GM10847 (cell line): ENCODE measurements around the gene TMPO.

Experiments used
- POLR2A ChIP-seq: IDR thresholded peaks from 2 replicates; pipeline ENCODE4 v1.6.1; 2011; ENCODE audit not compliant: insufficient read length; ENCODE audit errors: extremely low read depth

Gene TMPO

DNA sequence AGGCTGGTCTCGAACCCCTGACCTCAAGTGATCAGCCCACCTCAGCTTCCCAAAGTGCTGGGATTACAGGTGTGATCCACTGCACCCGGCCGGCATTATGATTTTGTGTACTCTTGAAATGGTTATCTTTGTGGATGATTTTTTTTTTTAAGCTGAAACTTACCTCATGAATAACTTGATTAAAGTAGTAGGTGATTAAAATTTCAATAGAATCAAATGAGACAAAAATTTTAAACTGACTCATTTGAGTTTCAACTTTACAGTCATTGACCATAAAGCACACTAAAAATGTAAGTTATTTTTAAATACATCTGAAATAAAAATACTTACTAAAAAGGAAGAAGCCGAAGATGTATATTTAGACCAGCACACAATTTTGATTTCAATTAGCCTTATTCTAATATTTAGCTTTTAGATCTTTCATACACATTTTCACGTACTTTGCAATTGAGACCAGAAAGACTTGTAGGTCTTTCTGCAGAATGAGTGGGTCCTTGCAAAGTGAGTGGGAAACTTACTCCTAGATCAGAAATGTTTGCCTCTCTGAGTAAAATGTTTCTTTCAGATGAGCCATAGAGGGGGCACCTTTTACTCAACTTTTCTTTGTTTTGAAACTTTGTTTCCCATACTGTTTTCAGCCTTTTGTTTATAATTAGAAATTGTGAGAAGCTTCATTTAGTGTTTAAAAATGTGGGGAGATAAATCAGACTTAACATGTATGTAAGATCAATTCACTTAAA, 34.2 kb downstream of the TMPO start:
- no peak for TF ChIP-seq POLR2A

DNA sequence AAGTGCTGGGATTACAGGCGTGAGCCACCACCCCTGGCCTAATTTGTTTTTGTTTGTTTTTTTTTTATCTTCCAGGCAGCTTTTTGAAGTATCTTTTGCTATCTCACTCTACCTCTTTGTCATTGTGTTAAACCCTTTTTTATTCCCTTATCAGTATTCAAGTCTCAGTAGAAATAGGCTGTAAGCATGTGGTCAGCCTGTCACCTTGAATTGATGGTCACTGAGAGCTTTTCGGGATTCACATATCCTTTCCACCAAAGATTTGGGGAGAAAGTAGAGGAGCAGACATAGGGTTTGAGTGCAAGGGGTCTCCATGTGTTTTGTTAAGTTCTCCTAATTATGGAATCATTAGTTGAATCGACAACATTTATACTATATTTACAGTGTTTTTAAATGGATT, 36.4 kb downstream of the TMPO start:
- TF ChIP-seq POLR2A = no peak

DNA sequence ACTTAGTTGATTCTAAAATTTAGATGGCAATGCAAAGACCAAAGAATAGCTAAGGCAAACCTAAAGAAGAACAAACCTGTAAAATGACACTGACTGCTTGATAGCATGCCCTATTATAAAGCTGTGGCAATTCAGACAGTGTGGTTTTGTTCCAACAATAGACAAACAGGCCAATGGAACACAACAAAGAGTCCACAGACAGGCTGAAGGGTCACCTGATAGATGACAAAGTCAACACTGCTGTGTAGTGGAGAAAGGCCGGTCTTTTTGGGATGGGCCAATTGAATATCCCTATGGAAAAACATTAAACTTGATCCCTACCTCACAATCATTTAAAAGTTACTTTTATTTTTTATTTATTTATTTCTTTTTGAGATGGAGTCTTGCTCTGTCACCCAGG, 44.3 kb downstream of the TMPO start:
- no peak for TF ChIP-seq POLR2A

DNA sequence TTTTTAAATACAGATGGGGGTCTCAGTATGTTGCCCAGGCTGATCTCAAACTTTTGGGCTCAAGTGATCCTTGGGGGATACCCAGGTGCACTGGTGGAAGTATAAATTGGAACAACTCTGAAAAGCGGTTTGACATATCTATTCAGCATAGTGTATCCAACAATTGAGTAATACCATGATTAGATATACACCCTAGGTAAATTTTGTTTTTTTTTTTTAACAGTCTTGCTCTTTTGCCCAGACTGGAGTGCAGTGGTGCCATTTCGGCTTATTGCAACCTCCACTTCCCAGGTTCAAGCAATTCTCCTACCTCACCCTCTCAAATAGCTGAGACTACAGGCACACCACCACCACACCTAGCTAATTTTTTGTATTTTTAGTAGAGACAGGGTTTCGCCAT, 46.5 kb downstream of the TMPO start:
- no peak for TF ChIP-seq POLR2A

DNA sequence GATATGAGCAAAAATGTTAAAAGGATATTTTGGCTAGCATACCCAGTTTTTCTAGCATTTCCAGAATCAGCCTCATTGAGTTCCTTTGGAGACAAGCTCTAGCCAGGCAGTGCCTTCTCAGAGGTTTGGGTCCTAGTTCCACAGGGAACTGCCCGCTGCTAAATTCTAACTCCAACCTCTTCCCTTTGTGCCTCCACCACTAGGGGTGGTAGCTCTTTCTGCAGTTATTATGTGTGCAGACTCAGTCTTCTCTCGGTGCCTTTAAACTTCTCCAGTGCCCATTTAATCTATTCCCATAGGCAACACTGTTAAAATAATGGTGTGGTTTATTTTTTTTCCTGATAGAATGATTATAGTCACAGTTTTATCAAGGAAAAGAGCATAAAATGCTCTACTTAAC, 56.6 kb downstream of the TMPO start:
- TF ChIP-seq POLR2A = no peak

DNA sequence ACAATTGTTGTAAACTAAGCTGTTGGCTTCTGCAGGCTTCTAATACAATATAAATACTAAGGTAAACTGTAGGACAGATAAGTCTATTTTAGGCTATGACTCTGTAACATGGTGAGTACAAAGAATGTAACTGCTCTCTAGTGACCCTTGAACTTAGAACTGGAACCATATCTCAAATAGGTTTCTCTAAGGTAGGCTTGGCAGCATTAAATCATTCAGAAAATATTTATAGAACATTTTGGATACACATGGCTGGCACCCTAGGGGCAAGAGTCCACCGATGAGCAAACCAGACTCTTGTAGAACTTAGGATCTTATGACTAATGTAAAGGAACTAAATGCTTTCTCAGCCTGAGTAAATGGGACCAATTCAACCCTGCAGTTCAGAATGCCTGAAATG, 58.7 kb downstream of the TMPO start:
- no peak for TF ChIP-seq POLR2A

DNA sequence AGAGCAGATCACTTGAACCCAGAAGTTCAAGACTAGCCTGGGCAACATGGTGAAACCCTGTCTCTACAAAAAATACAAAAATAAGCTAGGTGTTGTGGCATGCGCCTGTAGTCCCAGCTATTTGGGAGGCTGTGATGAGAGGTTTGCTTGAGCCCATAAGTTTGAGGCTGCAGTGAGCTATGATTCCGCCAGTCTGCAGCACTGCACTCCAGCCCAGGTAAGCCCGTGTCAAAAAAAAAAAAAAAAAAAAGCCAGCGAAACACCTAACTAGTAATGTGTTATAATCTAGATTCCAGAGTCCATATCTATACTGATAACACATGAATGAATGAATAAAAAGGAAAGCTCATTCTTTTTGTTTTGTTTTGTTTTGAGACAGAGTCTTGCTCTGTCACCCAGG, 59.6 kb downstream of the TMPO start:
- no peak for TF ChIP-seq POLR2A

DNA sequence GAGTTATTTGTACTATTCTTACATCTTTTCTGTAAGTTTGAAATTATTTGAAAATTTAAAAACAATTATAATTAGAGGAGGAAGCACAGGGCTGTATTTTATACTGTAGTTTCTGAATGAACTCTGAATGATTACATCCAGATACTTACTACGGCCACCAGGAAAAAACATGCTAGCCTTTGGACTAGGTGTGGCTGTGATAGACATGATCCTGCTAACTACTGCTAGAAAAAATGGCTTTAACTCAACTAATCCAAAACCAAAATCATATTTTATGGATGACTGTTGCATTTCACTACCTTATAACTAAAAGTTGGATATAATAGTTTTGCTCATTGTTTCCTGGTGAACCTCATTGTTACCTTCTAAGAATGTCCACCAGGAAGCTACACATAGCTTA, 63.0 kb downstream of the TMPO start:
- no peak for TF ChIP-seq POLR2A

DNA sequence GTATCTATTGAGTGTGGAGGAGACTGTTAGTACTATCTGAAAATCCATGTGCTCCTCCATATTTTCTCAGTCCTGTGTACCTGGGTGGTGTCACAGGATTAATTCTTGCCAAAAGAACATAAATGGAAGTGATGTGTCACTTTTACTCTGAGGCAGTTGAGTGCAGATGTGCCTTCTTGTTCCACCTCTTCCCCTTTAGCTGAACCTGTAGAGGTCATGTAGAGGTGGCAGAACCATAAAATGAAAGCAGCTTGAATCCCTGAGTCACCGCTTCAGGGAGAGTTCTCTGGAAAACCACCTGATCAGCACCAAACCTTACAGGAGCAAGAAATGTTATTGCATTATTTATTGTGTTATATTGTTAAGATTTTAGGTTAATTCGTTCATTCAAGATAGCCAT, 63.4 kb downstream of the TMPO start:
- TF ChIP-seq POLR2A = no peak

DNA sequence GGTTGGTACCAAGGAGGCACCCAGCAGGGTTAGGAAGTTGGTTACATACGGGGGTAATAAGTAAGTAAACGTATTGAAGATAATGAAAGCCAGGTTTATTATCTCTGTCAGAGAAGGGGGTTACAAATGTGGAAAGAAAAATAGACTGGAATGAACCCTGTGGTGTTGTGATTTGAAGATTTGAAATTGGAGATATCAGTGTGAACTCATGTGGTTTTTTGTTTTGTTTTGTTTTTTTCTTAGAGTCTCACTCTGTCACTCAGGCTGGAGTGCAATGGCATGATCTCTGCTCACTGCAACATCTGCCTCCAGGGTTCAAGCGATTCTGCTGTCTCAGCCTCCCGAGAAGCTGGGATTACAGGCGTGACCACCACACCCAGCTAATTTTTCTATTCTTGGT, 64.0 kb downstream of the TMPO start:
- TF ChIP-seq POLR2A = no peak

DNA sequence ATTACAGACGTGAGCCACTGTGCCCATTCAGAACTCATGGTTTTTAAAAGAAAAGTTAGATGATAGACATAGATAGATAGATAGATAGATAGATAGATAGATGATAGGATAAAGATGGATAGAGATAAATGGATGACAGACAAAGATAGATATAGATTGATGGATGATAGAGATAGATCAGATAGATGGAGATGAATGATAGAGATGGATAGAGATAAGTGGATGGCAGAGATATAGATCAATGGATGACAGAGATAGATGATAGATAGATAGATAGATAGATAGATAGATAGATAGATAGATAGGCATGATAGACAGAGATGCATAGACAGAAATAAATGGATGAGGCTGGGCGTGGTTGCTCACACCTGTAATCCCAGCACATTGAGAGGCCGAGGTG, 64.4 kb downstream of the TMPO start:
- TF ChIP-seq POLR2A = no peak

DNA sequence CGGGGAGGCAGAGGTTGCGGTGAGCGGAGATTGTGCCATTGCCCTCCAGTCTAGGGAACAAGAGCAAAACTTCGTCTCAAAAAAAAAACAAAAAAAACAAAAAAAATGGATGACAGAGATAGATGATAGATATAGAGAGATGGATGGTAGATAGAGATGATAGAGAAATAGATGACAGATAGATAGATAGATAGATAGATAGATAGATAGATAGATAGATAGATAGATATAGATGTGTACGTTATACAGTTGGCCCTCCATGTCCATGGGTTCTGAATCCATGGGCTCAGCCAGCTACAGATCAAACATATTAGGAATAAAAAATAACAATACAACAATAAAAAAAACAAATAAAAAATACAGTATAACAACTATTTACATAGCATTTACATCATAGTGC, 65.3 kb downstream of the TMPO start:
- TF ChIP-seq POLR2A = no peak

DNA sequence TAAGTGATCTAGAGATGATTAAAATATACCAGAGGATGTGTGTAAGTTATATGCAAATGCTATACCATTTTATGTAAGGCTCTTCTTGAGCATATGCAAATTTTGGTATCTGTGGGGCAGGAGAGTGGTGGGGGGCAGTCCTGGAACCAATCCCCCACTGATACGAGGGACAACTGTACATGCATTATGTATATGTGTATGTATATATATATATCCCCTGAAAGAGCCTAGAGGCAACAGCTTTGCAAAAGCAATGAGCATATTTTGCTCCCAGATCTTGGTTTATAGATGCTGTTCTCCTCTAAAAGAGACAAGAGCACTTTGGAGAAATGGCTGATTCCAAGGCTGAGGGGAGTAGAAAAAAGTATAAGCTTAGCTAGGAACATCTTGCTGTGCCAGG, 65.7 kb downstream of the TMPO start:
- TF ChIP-seq POLR2A = no peak

DNA sequence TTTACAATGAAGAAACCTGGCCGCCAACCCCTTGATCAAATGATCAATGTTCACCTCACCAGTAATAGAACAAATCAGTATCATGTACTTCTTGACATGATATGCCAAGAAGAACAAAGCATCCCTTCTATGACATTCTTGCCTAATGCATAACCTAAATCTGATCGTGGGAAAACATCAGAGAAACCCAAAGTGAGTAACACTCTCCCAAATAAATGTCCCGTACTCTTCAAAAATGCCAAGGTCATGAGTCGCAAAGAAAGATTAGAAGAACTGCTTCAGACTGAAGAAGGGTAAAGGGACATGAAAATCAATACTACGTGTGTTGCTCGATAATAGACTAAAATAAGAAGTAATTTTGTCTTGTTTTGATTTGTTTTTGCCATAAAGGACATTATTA, 66.7 kb downstream of the TMPO start:
- TF ChIP-seq POLR2A = no peak

DNA sequence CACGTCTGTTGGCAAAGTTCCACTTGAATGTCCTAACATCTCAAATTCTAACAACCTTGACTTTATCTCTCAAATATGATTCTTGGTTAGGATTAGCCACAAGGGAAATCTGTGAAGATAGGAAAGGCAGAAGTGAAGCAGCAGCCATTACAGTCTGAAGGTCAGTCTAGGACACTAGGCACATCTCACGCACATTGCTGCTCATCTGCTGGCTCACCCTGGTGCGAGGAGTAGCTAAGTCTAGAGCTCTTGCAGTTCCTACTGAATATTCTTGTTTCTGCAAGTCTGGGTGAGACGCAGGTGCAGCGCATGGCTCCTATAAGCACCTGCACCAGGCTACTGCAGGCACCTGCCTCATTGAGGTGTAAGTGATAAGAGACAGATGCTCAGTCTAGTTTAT, 71.7 kb downstream of the TMPO start:
- TF ChIP-seq POLR2A = no peak

DNA sequence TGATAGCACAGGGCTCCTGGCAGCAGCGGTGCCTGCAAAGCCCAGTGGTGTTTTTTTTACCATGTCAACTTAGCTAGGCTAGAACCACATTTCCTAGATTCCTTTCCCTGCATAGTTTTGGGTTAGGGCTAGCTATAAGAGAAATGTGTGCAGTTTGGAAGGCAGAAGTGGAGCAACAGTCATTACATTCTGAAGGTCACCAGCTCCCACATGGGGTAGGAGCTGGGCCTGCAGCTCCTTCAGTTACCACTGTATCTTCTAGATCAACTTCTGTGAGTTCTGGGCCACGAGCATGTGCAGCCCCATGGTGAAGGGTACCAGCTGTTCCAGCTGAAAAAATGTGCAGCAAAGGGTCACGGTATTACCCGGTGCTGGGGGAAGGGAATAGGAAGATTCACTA, 75.8 kb downstream of the TMPO start:
- no peak for TF ChIP-seq POLR2A

DNA sequence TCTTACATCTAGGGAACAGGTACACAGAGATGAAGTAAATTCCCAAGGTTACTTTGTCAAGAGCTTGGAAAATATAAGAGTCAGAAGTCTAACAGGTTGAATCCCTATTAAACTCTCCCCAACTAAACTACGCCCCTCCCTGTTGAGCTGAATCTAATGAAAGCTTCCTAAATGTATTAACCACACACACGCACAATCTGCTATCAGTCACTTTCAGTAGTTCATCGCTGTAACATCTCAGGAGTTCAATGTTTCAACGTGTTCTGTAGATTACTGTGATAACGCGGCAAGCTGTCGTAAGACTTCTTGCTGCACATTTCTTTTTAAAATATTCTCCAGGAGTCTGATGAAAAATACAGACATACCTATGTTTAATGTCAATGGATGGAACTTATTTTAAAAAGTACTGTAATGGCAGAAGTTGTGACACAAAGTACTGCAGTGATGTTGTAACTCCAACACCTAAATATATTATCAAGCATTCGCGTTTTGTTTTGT, 77.5 kb downstream of the TMPO start:
- no peak for TF ChIP-seq POLR2A
